Loucy (cell line): ENCODE measurements around the gene OTOP3.
"Not testable (repeated sequence)": the region's sequence is repeated elsewhere in the genome, so short reads cannot be mapped to it uniquely, and the experiment has no call there.

Experiments
- H2AFZ ChIP-seq: fragments of 200-600 bp; sonication (generic); 2 replicates; pipeline ENCODE4 v1.6.0; 2016; ENCODE audit warnings: antibody characterized with exemption, mild to moderate bottlenecking, low read length, moderate library complexity
- H3F3A ChIP-seq: fragments of 200-600 bp; 2 replicates; pipeline ENCODE4 v1.6.0; 2016; ENCODE audit warnings: antibody characterized with exemption, low read depth, mild to moderate bottlenecking
- H3K27me3 ChIP-seq: fragments of 200-600 bp; sonication (generic); 2 replicates; pipeline ENCODE4 v1.6.1; 2014; ENCODE audit warnings: low read length, mild to moderate bottlenecking; ENCODE audit not compliant: insufficient read depth, poor library complexity, severe bottlenecking
- H3K36me3 ChIP-seq: fragments of 200-600 bp; sonication (generic); 2 replicates; pipeline ENCODE4 v1.6.1; 2016; ENCODE audit warnings: low read length; ENCODE audit not compliant: insufficient read depth
- H3K4me1 ChIP-seq: fragments of 200-600 bp; sonication (generic); 2 replicates; pipeline ENCODE4 v1.5.1; 2014; ENCODE audit warnings: low read length, mild to moderate bottlenecking; ENCODE audit not compliant: insufficient read depth, poor library complexity, severe bottlenecking
- H3K4me2 ChIP-seq: fragments of 200-600 bp; sonication (generic); 2 replicates; pipeline ENCODE4 v1.6.0; 2014; ENCODE audit warnings: antibody characterized with exemption, low read length, low read depth, mild to moderate bottlenecking; ENCODE audit not compliant: poor library complexity, severe bottlenecking
- H3K4me3 ChIP-seq: fragments of 200-600 bp; sonication (generic); 2 replicates; pipeline ENCODE4 v1.5.1; 2014; ENCODE audit warnings: low read length, mild to moderate bottlenecking, mixed read lengths; ENCODE audit not compliant: poor library complexity, severe bottlenecking
- H3K79me2 ChIP-seq: fragments of 200-600 bp; sonication (generic); 2 replicates; pipeline ENCODE4 v1.6.1; 2014; ENCODE audit warnings: low read length; ENCODE audit not compliant: insufficient read depth
- H3K9ac ChIP-seq: fragments of 200-600 bp; sonication (generic); 2 replicates; pipeline ENCODE4 v1.6.0; 2014; ENCODE audit warnings: mild to moderate bottlenecking, low read depth, low read length, moderate library complexity; ENCODE audit not compliant: poor library complexity, severe bottlenecking
- H3K9me2 ChIP-seq: fragments of 200-600 bp; sonication (generic); replicated peaks from 2 replicates; pipeline ENCODE4 v1.6.1; 2016; ENCODE audit warnings: low read depth, low read length, mixed read lengths
- H3K9me3 ChIP-seq: fragments of 200-600 bp; sonication (generic); 2 replicates; pipeline ENCODE4 v1.6.1; 2014; ENCODE audit warnings: mild to moderate bottlenecking, antibody characterized with exemption, low read length, low read depth; ENCODE audit not compliant: insufficient read depth
- H4K20me1 ChIP-seq: fragments of 200-600 bp; sonication (generic); 2 replicates; pipeline ENCODE4 v1.6.0; 2014; ENCODE audit warnings: antibody characterized with exemption, low read length, mild to moderate bottlenecking; ENCODE audit not compliant: insufficient read depth, poor library complexity, severe bottlenecking
- EZH2phosphoT487 ChIP-seq: fragments of 200-600 bp; IDR thresholded peaks from 2 replicates; pipeline ENCODE4 v1.6.1; 2018; ENCODE audit warnings: antibody characterized with exemption, mild to moderate bottlenecking, moderate library complexity, borderline replicate concordance
- TF ChIP-seq, protein P1 (sequence below): fragments of 200-600 bp; sonication (generic); conservative IDR thresholded peaks from 2 replicates; pipeline ENCODE4 v1.5.1; 2014; ENCODE audit warnings: mild to moderate bottlenecking, antibody characterized with exemption, low read length

The OTOP3 gene

GRCh38 chr17:74979408-74980146, 43.9 kb downstream of the OTOP3 start:
- H3K79me2 ChIP-seq = no peaks in the 10 kb centered on the region
- no peak overlapping the region for H3K9ac ChIP-seq
- no peaks in the 10 kb centered on the region for H3K9me2 ChIP-seq
- no peaks in the 10 kb centered on the region for H3F3A ChIP-seq
- H2AFZ ChIP-seq = no peak overlapping the region
- no peaks in the 10 kb centered on the region for H3K36me3 ChIP-seq
- no peak overlapping the region for H3K4me3 ChIP-seq
- TF ChIP-seq, protein P1, sequence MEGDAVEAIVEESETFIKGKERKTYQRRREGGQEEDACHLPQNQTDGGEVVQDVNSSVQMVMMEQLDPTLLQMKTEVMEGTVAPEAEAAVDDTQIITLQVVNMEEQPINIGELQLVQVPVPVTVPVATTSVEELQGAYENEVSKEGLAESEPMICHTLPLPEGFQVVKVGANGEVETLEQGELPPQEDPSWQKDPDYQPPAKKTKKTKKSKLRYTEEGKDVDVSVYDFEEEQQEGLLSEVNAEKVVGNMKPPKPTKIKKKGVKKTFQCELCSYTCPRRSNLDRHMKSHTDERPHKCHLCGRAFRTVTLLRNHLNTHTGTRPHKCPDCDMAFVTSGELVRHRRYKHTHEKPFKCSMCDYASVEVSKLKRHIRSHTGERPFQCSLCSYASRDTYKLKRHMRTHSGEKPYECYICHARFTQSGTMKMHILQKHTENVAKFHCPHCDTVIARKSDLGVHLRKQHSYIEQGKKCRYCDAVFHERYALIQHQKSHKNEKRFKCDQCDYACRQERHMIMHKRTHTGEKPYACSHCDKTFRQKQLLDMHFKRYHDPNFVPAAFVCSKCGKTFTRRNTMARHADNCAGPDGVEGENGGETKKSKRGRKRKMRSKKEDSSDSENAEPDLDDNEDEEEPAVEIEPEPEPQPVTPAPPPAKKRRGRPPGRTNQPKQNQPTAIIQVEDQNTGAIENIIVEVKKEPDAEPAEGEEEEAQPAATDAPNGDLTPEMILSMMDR = no peak
- no peak for TF ChIP-seq EZH2phosphoT487
- no peaks in the 10 kb centered on the region for H4K20me1 ChIP-seq
- H3K9me3 ChIP-seq = no peaks in the 10 kb centered on the region
- no peak overlapping the region for H3K4me2 ChIP-seq
- no peaks in the 10 kb centered on the region for H3K27me3 ChIP-seq
- H3K4me1 ChIP-seq = peaks cover 12% of the 10 kb centered on the region

DNA sequence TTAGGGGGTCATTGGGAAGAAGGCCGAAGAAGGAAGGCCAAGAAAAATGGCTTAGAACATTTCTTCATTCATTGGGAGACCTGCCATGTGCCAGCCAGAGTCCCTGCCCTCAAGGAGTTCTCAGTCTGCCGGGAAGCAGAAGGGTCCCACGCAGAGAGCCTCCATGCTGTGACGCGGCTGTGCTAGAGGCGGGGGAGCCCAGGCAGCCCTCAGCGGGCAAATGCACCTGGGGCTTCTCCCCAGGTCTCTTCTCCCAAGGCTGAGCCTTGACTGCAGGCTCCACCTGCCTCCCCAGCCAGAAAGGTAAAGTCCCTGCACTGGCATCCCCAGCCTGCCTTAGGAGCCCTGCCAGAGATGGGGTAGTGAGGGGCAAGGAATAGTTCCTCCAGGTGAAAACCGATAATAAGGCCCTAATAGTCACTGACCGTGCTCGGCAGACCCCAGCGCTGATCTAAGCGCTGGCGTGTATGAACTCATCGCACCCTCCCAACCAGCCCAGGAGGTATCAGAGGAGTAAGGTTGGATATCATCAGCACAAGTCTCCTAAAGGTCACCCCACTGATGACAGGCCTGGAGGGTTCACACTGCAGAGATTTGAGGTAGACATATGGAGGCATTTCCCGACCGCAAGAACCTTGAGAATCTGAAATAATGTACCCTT, 45.8 kb downstream of the OTOP3 start:
- H3K9me3 ChIP-seq = no peaks in the 10 kb centered on the region
- no peak for TF ChIP-seq EZH2phosphoT487
- TF ChIP-seq, protein P1 = no peak
- H3K4me2 ChIP-seq = peak overlapping the region; percentile 95
- H3K36me3 ChIP-seq = no peaks in the 10 kb centered on the region
- peak overlapping the region; percentile 77 for H3K4me3 ChIP-seq
- peak overlapping the region; percentile 51 for H3K9ac ChIP-seq
- peak overlapping the region; percentile 95 for H2AFZ ChIP-seq
- peaks cover 12% of the 10 kb centered on the region for H3K4me1 ChIP-seq
- no peaks in the 10 kb centered on the region for H3K27me3 ChIP-seq
- H3F3A ChIP-seq = no peaks in the 10 kb centered on the region
- no peaks in the 10 kb centered on the region for H3K79me2 ChIP-seq
- H4K20me1 ChIP-seq = no peaks in the 10 kb centered on the region
- H3K9me2 ChIP-seq = no peaks in the 10 kb centered on the region

- no peaks in the 10 kb centered on the region for H3F3A ChIP-seq
- TF ChIP-seq, protein P1 = no peak
- TF ChIP-seq EZH2phosphoT487 = no peak
- H3K79me2 ChIP-seq = no peaks in the 10 kb centered on the region
- H3K27me3 ChIP-seq = no peaks in the 10 kb centered on the region
- peaks cover 12% of the 10 kb centered on the region for H3K4me1 ChIP-seq
- peak overlapping the region; percentile 95 for H2AFZ ChIP-seq
- peak overlapping the region; percentile 95 for H3K4me2 ChIP-seq
- no peaks in the 10 kb centered on the region for H3K36me3 ChIP-seq
- H3K9me2 ChIP-seq = no peaks in the 10 kb centered on the region
- H3K4me3 ChIP-seq = peak overlapping the region; percentile 77
- H4K20me1 ChIP-seq = no peaks in the 10 kb centered on the region
- peak overlapping the region; percentile 51 for H3K9ac ChIP-seq
- no peaks in the 10 kb centered on the region for H3K9me3 ChIP-seq
These were observed 46.4 kb downstream of the OTOP3 start for GRCh38 chr17:74981979-74982662.

- not testable (repeated sequence) for H3K36me3 ChIP-seq, H3K27me3 ChIP-seq, H3F3A ChIP-seq, H4K20me1 ChIP-seq, H3K9me3 ChIP-seq, H3K9me2 ChIP-seq, H3K79me2 ChIP-seq
- Histone ChIP-seq H3K4me2 (peak overlapping the region; percentile 95), H3K4me1 (peaks cover 15% of the 10 kb centered on the region), H3K4me3 (peak overlapping the region; percentile 77), H3K9ac (peak overlapping the region; percentile 51), H2AFZ (peak overlapping the region; percentile 95)
These were observed 47.1 kb downstream of the OTOP3 start for GRCh38 chr17:74982663-74983313.
